Measurements from ENCODE around the gene PCDHB16. TPM values are rescaled to one million over a fixed set of nuclear protein-coding genes. Genes with fewer than 3 reads are reported as not detected.
"Not testable (repeated sequence)": the region's sequence is repeated elsewhere in the genome, so short reads cannot be mapped to it uniquely, and the experiment has no call there.

Gene PCDHB16
- total RNA-seq, 1 donor from 2014 or later: 12.3 TPM

DNA sequence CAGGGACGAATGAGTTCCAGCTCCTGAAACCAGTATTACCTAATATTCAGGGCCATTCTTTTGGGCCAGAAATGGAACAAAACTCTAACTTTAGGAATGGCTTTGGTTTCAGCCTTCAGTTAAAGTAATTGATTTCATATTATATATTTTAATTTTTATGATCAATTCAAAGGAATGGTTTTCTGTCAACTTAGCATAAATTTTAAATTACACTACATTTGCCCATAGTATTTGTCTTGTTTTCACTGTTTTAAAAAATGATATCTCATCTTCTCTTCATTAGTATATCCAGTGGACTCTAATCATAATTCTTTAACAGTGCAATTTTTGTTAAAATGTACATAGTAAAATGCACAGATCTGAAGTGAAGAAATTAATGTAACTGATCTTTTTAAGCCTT is 1.9 kb upstream of the PCDHB16 start:
- H3K36me3 ChIP-seq: no peaks in the 10 kb centered on the region
- peaks cover 35% of the 10 kb centered on the region for H3K9me3 ChIP-seq
- H3K27ac ChIP-seq: no peak overlapping the region
- DNase-seq (ENCODE audit: extremely low spot score in 2 of 2): no peak
- no peaks in the 10 kb centered on the region for H3K4me1 ChIP-seq
- H3K27me3 ChIP-seq: no peaks in the 10 kb centered on the region
- H3K4me3 ChIP-seq: no peak overlapping the region
- TF ChIP-seq POLR2A (IDR thresholded peaks at IDR 0.05): no peak
- TF ChIP-seq POLR2AphosphoS5 (IDR thresholded peaks at IDR 0.05; ENCODE audit: insufficient read depth in 1 of 2, low read depth in 1 of 2): no peak
- TF ChIP-seq, protein P1, sequence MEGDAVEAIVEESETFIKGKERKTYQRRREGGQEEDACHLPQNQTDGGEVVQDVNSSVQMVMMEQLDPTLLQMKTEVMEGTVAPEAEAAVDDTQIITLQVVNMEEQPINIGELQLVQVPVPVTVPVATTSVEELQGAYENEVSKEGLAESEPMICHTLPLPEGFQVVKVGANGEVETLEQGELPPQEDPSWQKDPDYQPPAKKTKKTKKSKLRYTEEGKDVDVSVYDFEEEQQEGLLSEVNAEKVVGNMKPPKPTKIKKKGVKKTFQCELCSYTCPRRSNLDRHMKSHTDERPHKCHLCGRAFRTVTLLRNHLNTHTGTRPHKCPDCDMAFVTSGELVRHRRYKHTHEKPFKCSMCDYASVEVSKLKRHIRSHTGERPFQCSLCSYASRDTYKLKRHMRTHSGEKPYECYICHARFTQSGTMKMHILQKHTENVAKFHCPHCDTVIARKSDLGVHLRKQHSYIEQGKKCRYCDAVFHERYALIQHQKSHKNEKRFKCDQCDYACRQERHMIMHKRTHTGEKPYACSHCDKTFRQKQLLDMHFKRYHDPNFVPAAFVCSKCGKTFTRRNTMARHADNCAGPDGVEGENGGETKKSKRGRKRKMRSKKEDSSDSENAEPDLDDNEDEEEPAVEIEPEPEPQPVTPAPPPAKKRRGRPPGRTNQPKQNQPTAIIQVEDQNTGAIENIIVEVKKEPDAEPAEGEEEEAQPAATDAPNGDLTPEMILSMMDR (IDR thresholded peaks at IDR 0.05): no peak
- intact Hi-C loops (cut with DNase I): no loop called here

DNA sequence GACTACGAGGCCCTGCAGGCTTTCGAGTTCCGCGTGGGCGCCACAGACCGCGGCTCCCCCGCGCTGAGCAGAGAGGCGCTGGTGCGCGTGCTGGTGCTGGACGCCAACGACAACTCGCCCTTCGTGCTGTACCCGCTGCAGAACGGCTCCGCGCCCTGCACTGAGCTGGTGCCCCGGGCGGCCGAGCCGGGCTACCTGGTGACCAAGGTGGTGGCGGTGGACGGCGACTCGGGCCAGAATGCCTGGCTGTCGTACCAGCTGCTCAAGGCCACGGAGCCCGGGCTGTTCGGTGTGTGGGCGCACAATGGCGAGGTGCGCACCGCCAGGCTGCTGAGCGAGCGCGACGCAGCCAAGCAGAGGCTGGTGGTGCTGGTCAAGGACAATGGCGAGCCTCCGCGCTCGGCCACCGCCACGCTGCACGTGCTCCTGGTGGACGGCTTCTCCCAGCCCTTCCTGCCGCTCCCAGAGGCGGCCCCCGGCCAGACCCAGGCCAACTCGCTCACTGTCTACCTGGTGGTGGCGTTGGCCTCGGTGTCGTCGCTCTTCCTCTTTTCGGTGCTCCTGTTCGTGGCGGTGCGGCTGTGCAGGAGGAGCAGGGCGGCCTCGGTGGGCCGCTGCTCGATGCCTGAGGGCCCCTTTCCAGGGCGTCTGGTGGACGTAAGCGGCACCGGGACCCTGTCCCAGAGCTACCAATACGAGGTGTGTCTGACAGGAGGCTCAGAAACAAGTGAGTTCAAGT is 2.1 kb downstream of the PCDHB16 start:
- H3K4me1 ChIP-seq; H3K4me3 ChIP-seq; H3K27ac ChIP-seq; H3K27me3 ChIP-seq; intact Hi-C loops (cut with DNase I); DNase-seq (ENCODE audit: extremely low spot score in 2 of 2); H3K36me3 ChIP-seq: not testable (repeated sequence)
- peaks cover 27% of the 10 kb centered on the region for H3K9me3 ChIP-seq

DNA sequence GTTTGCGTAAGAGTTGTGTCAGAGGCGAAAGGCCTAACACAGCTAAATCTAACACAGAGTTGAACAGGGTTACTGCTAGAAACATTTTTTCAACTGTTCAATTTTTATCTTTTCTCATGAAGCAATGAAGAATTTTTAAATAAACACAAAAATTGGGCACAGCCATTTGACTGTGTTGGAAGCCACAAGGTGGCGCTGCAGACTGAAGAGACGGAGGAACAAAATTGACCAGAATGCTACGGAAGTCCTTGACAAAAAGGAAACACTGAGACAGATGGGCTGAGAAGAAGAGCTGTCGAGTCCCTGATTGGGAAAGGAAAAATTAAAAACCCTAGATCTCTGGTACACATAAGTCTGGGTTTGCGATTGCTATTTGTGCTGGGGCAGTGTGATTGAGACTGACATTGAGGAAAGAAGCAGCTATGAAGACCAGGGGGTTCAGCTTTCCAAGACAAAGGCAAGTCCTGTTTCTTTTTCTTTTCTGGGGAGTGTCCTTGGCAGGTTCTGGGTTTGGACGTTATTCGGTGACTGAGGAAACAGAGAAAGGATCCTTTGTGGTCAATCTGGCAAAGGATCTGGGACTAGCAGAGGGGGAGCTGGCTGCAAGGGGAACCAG is 4.8 kb downstream of the PCDHB16 start, which contains the start of gene PCDHB9:
TSS of gene PCDHB9 (plus strand) at position 265 of the 616 bp plus-strand sequence. CDS start at position 423, 158 bp downstream.
- intact Hi-C loops (cut with DNase I): no loop called here
- peaks cover 26% of the 10 kb centered on the region for H3K9me3 ChIP-seq
- no peak within 1 kb of the TSS for H3K27ac ChIP-seq
- DNase-seq (ENCODE audit: extremely low spot score in 2 of 2): no peak
- no peaks in the 10 kb centered on the region for H3K27me3 ChIP-seq
- TF ChIP-seq, protein P1 (IDR thresholded peaks at IDR 0.05): no peak
- TF ChIP-seq POLR2AphosphoS5 (IDR thresholded peaks at IDR 0.05; ENCODE audit: insufficient read depth in 1 of 2, low read depth in 1 of 2) (no peak), POLR2A (IDR thresholded peaks at IDR 0.05) (no peak)
- H3K4me1 ChIP-seq: no peaks in the 10 kb centered on the region
- no peak within 1 kb of the TSS for H3K4me3 ChIP-seq
- H3K36me3 ChIP-seq: no peaks in the 10 kb centered on the region

DNA sequence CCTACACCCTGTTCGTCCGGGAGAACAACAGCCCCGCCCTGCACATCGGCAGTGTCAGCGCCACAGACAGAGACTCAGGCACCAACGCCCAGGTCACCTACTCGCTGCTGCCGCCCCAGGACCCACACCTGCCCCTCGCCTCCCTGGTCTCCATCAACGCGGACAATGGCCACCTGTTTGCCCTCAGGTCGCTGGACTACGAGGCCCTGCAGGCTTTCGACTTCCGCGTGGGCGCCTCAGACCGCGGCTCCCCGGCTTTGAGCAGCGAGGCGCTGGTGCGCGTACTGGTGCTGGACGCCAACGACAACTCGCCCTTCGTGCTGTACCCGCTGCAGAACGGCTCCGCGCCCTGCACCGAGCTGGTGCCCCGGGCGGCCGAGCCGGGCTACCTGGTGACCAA is 6.5 kb downstream of the PCDHB16 start:
- H3K4me1 ChIP-seq; H3K27ac ChIP-seq; H3K36me3 ChIP-seq; H3K27me3 ChIP-seq; intact Hi-C loops (cut with DNase I); DNase-seq (ENCODE audit: extremely low spot score in 2 of 2); H3K4me3 ChIP-seq: not testable (repeated sequence)
- H3K9me3 ChIP-seq: peaks cover 28% of the 10 kb centered on the region

DNA sequence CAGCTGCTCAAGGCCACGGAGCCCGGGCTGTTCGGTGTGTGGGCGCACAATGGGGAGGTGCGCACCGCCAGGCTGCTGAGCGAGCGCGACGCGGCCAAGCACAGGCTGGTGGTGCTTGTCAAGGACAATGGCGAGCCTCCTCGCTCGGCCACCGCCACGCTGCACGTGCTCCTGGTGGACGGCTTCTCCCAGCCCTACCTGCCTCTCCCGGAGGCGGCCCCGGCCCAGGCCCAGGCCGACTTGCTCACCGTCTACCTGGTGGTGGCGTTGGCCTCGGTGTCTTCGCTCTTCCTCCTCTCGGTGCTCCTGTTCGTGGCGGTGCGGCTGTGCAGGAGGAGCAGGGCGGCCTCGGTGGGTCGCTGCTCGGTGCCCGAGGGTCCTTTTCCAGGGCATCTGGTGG is 6.9 kb downstream of the PCDHB16 start:
- H3K4me3 ChIP-seq; H3K4me1 ChIP-seq; DNase-seq (ENCODE audit: extremely low spot score in 2 of 2); intact Hi-C loops (cut with DNase I); H3K27ac ChIP-seq; H3K36me3 ChIP-seq; H3K27me3 ChIP-seq: not testable (repeated sequence)
- peaks cover 27% of the 10 kb centered on the region for H3K9me3 ChIP-seq

DNA sequence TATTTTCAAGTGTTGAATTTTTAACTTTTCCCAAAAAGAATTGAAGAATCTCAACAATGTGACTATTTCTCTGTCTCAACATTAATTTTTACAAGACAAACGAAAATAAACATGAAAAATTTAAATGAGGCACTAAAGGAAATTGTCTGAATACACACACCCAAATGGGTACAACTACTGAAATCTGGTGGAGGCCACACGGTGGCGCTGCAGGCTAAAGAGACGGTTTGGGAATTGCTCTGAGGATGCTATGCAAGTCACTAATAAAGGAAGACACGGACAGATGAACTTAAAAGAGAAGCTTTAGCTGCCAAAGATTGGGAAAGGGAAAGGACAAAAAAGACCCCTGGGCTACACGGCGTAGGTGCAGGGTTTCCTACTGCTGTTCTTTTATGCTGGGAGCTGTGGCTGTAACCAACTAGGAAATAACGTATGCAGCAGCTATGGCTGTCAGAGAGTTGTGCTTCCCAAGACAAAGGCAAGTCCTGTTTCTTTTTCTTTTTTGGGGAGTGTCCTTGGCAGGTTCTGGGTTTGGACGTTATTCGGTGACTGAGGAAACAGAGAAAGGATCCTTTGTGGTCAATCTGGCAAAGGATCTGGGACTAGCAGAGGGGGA is 10.0 kb downstream of the PCDHB16 start, which contains the start of gene PCDHB10:
TSS of gene PCDHB10 (plus strand) at position 244 of the 616 bp plus-strand sequence. CDS start at position 444, 200 bp downstream.
- TF ChIP-seq POLR2AphosphoS5 (IDR thresholded peaks at IDR 0.05; ENCODE audit: insufficient read depth in 1 of 2, low read depth in 1 of 2) (no peak), POLR2A (IDR thresholded peaks at IDR 0.05) (no peak)
- TF ChIP-seq, protein P1 (IDR thresholded peaks at IDR 0.05): no peak
- no peak for DNase-seq (ENCODE audit: extremely low spot score in 2 of 2)
- H3K36me3 ChIP-seq: no peaks in the 10 kb centered on the region
- H3K27ac ChIP-seq: no peak within 1 kb of the TSS
- H3K4me1 ChIP-seq: no peaks in the 10 kb centered on the region
- peaks cover 29% of the 10 kb centered on the region for H3K9me3 ChIP-seq
- no peaks in the 10 kb centered on the region for H3K27me3 ChIP-seq
- no peak within 1 kb of the TSS for H3K4me3 ChIP-seq
- intact Hi-C loops (cut with DNase I): no loop called here

DNA sequence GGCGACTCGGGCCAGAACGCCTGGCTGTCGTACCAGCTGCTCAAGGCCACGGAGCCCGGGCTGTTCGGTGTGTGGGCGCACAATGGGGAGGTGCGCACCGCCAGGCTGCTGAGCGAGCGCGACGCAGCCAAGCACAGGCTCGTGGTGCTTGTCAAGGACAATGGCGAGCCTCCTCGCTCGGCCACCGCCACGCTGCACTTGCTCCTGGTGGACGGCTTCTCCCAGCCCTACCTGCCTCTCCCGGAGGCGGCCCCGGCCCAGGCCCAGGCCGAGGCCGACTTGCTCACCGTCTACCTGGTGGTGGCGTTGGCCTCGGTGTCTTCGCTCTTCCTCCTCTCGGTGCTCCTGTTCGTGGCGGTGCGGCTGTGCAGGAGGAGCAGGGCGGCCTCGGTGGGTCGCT is 12.1 kb downstream of the PCDHB16 start:
- intact Hi-C loops (cut with DNase I); DNase-seq (ENCODE audit: extremely low spot score in 2 of 2); H3K36me3 ChIP-seq: not testable (repeated sequence)

More for the DNA sequence above, 12.1 kb downstream of the PCDHB16 start:
- H3K27me3 ChIP-seq, H3K4me3 ChIP-seq, H3K27ac ChIP-seq, H3K4me1 ChIP-seq: not testable (repeated sequence)
- H3K9me3 ChIP-seq: peaks cover 23% of the 10 kb centered on the region
